OCI-LY1 (cell line): ENCODE results near the gene OXCT1.

Experiments used
- CTCF ChIP-seq: fragments of 200-600 bp; sonication (generic), shearing (Covaris generic); IDR thresholded peaks from 2 replicates; pipeline ENCODE4 v1.5.1; 2017; ENCODE audit warnings: mild to moderate bottlenecking, antibody characterized with exemption, low read length, moderate library complexity, mixed read lengths
- EZH2 ChIP-seq: fragments of 200-600 bp; sonication (generic), shearing (Covaris generic); IDR thresholded peaks from 2 replicates; pipeline ENCODE4 v1.8.0; 2017; ENCODE audit warnings: borderline replicate concordance, mixed run types, mild to moderate bottlenecking, antibody characterized with exemption, low read length, moderate library complexity, mixed read lengths

GRCh38 chr5:41870627-41871048 lies 413 bp upstream of the OXCT1 start:
- TF ChIP-seq CTCF (no peak), EZH2 (no peak)
